ENCODE data around the gene BNC2. TPM values are rescaled to one million over a fixed set of nuclear protein-coding genes. Genes with fewer than 3 reads are reported as not detected.

Gene BNC2
- total RNA-seq, 2 experiments from 2014 or later, result not detected

DNA sequence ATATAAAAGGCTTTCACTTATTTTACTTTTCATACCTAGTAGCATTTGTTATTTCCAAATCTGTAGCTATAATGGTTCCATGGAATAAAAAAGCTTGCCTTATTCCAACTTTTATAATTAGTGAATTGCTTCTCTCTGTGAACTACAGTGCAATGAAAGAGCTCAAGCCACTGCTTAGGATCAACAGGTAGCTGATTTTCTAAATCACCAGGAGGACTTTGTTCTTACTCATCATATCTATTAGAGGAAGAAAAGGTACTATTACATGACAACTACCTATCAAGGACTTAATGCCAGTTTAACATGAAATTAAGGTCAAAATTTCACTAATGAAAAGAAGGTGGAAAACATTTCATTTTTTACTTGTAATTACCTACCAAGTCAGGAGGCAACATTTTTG, 414.6 kb downstream of the BNC2 start:
- H3K36me3 ChIP-seq (ENCODE audit: insufficient read depth, low read length), result no peaks in the 10 kb centered on the region
- no peak for TF ChIP-seq EZH2phosphoT487 (IDR thresholded peaks at IDR 0.05; ENCODE audit: borderline replicate concordance, low read depth, low read length)
- TF ChIP-seq, protein P1, sequence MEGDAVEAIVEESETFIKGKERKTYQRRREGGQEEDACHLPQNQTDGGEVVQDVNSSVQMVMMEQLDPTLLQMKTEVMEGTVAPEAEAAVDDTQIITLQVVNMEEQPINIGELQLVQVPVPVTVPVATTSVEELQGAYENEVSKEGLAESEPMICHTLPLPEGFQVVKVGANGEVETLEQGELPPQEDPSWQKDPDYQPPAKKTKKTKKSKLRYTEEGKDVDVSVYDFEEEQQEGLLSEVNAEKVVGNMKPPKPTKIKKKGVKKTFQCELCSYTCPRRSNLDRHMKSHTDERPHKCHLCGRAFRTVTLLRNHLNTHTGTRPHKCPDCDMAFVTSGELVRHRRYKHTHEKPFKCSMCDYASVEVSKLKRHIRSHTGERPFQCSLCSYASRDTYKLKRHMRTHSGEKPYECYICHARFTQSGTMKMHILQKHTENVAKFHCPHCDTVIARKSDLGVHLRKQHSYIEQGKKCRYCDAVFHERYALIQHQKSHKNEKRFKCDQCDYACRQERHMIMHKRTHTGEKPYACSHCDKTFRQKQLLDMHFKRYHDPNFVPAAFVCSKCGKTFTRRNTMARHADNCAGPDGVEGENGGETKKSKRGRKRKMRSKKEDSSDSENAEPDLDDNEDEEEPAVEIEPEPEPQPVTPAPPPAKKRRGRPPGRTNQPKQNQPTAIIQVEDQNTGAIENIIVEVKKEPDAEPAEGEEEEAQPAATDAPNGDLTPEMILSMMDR (conservative IDR thresholded peaks at IDR 0.05; ENCODE audit: low read length), result no peak
- DNase-seq (ENCODE audit: low spot score), result no peak
- H3K4me1 ChIP-seq (ENCODE audit: insufficient read depth, low read length, poor library complexity, severe bottlenecking), result no peaks in the 10 kb centered on the region
- H3K4me2 ChIP-seq (ENCODE audit: low read length), result no peak overlapping the region
- H3K9me2 ChIP-seq (ENCODE audit: insufficient read depth, low read length), result no peaks in the 10 kb centered on the region
- no TSS peak for BruUV-seq (replicated peaks)
- ChIA-PET POLR2A (interaction anchor here (0.7 kb wide), 1 partner anchor 455 kb away, joined by 3 read pairs; no protein-coding TSS in a partner anchor), CTCF (ENCODE audit: unreplicated experiment) (no interaction called here)
- H3K27ac ChIP-seq (ENCODE audit: low read depth, low read length, poor library complexity, severe bottlenecking), result no peak overlapping the region
- intact Hi-C loops (cut with micrococcal nuclease; ENCODE audit: unreplicated experiment), result no loop called here
- no peak overlapping the region for H3K4me3 ChIP-seq (ENCODE audit: low read depth, low read length, poor library complexity, severe bottlenecking)
- H3K9me3 ChIP-seq (ENCODE audit: low read length), result no peaks in the 10 kb centered on the region
- H2AFZ ChIP-seq (ENCODE audit: low read length), result no peak overlapping the region
- no peaks in the 10 kb centered on the region for H4K20me1 ChIP-seq (ENCODE audit: insufficient read depth, low read length)
- no peaks in the 10 kb centered on the region for H3K79me2 ChIP-seq (ENCODE audit: insufficient read depth, low read depth, low read length)

DNA sequence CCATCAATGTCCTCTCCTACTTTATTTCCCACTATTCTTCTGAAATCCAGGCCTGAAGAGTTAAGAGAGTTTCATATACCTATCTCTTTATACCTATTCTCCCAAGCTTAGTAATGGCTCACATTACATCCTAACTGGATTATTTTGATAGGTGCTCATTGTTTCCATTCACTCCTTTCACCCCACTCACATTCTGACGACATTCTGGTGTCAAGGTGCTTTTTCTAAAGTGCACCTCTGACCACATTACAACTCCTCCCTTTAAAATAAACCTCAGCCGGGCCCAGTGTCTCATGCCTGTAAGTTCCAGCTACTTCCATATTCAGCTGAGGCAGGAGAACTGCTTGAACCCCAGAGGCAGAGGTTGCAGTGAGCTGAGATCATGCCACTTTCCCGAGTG, 417.1 kb downstream of the BNC2 start:
- Histone ChIP-seq H4K20me1 (ENCODE audit: insufficient read depth, low read length) (no peaks in the 10 kb centered on the region), H3K79me2 (ENCODE audit: insufficient read depth, low read depth, low read length) (no peaks in the 10 kb centered on the region), H2AFZ (ENCODE audit: low read length) (no peak overlapping the region), H3K4me2 (ENCODE audit: low read length) (no peak overlapping the region), H3K4me1 (ENCODE audit: insufficient read depth, low read length, poor library complexity, severe bottlenecking) (no peaks in the 10 kb centered on the region), H3K27ac (ENCODE audit: low read depth, low read length, poor library complexity, severe bottlenecking) (no peak overlapping the region), H3K36me3 (ENCODE audit: insufficient read depth, low read length) (no peaks in the 10 kb centered on the region), H3K9me3 (ENCODE audit: low read length) (no peaks in the 10 kb centered on the region), H3K9me2 (ENCODE audit: insufficient read depth, low read length) (no peaks in the 10 kb centered on the region), H3K4me3 (ENCODE audit: low read depth, low read length, poor library complexity, severe bottlenecking) (no peak overlapping the region)
- TF ChIP-seq, protein P1 (conservative IDR thresholded peaks at IDR 0.05; ENCODE audit: low read length), result no peak
- no peak for TF ChIP-seq EZH2phosphoT487 (IDR thresholded peaks at IDR 0.05; ENCODE audit: borderline replicate concordance, low read depth, low read length)
- CTCF ChIA-PET (ENCODE audit: unreplicated experiment), result no interaction called here
- BruUV-seq (replicated peaks), result no TSS peak
- POLR2A ChIA-PET, result no interaction called here
- no peak for DNase-seq (ENCODE audit: low spot score)
- intact Hi-C loops (cut with micrococcal nuclease; ENCODE audit: unreplicated experiment), result no loop called here

DNA sequence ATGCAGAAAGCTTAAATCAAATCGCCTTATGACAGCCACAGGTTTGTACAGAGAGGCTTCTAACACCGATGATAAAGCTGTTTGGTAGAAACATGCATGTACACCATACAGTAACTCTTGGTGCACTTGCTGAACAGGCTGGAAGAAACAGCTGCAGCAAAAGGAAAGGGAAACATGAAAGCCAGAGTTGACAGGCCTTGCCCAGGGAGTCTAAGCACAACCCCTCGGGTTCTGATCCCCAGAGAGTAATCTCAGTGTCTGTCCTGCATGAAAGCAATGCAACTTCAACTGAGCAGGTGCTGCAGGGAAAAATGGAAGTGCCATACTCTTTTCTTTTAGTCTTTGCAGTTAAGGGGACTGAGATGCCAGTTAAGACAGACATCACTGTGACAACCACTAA, 419.9 kb downstream of the BNC2 start:
- H3K79me2 ChIP-seq (ENCODE audit: insufficient read depth, low read depth, low read length), result no peaks in the 10 kb centered on the region
- H3K9me2 ChIP-seq (ENCODE audit: insufficient read depth, low read length), result no peaks in the 10 kb centered on the region
- no peaks in the 10 kb centered on the region for H3K36me3 ChIP-seq (ENCODE audit: insufficient read depth, low read length)
- intact Hi-C loops (cut with micrococcal nuclease; ENCODE audit: unreplicated experiment), result no loop called here
- ChIA-PET CTCF (ENCODE audit: unreplicated experiment) (no interaction called here), POLR2A (no interaction called here)
- no peaks in the 10 kb centered on the region for H3K9me3 ChIP-seq (ENCODE audit: low read length)
- H3K4me2 ChIP-seq (ENCODE audit: low read length), result no peak overlapping the region
- H3K4me3 ChIP-seq (ENCODE audit: low read depth, low read length, poor library complexity, severe bottlenecking), result no peak overlapping the region
- no peak overlapping the region for H2AFZ ChIP-seq (ENCODE audit: low read length)
- no TSS peak for BruUV-seq (replicated peaks)
- no peaks in the 10 kb centered on the region for H3K4me1 ChIP-seq (ENCODE audit: insufficient read depth, low read length, poor library complexity, severe bottlenecking)
- DNase-seq (ENCODE audit: low spot score), result no peak
- TF ChIP-seq, protein P1 (conservative IDR thresholded peaks at IDR 0.05; ENCODE audit: low read length), result no peak
- no peak for TF ChIP-seq EZH2phosphoT487 (IDR thresholded peaks at IDR 0.05; ENCODE audit: borderline replicate concordance, low read depth, low read length)
- no peak overlapping the region for H3K27ac ChIP-seq (ENCODE audit: low read depth, low read length, poor library complexity, severe bottlenecking)
- H4K20me1 ChIP-seq (ENCODE audit: insufficient read depth, low read length), result no peaks in the 10 kb centered on the region

All from OCI-LY7 (cell line).